HG02763 (cell line): ENCODE data around the gene MRPL41.
"Not testable (repeated sequence)": the region's sequence is repeated elsewhere in the genome, so short reads cannot be mapped to it uniquely, and the experiment has no call there.

ENCODE experiments used
- ATAC-seq: cut with Tn5 transposase; IDR thresholded peaks from one replicate; pipeline ENCODE4 v1.9.1; 2021; ENCODE audit warnings: mild to moderate bottlenecking, moderate library complexity; ENCODE audit not compliant: unreplicated experiment

Gene MRPL41

GRCh38 chr9:137581361-137582285, 29.9 kb downstream of the MRPL41 start:
- ATAC-seq: no peak

- ATAC-seq: no peak
Observed at GRCh38 chr9:137582286-137582860, 30.7 kb downstream of the MRPL41 start.

- no peak for ATAC-seq
Observed at GRCh38 chr9:137583347-137583746, 31.7 kb downstream of the MRPL41 start.

- ATAC-seq: no peak
Observed at GRCh38 chr9:137583957-137584356, 32.3 kb downstream of the MRPL41 start.

- ATAC-seq: no peak
Observed at GRCh38 chr9:137586854-137587253, 35.2 kb downstream of the MRPL41 start.

GRCh38 chr9:137588311-137588710, 36.6 kb downstream of the MRPL41 start:
- ATAC-seq: no peak

- no peak for ATAC-seq
Observed at GRCh38 chr9:137588891-137589290, 37.2 kb downstream of the MRPL41 start.

GRCh38 chr9:137589441-137590122, 37.9 kb downstream of the MRPL41 start:
- ATAC-seq: peak; percentile 20

- no peak for ATAC-seq
Observed at GRCh38 chr9:137590123-137590468, 38.4 kb downstream of the MRPL41 start.

- peak; percentile 89 for ATAC-seq
Observed at GRCh38 chr9:137590469-137591383, 39.0 kb downstream of the MRPL41 start, which contains the start of gene ZMYND19. ZMYND19 (minus strand) TSS chr9:137590512; CDS start chr9:137590263, 249 bp downstream.

GRCh38 chr9:137592767-137593166, 41.1 kb downstream of the MRPL41 start:
- ATAC-seq: no peak

GRCh38 chr9:137593176-137593575, 41.5 kb downstream of the MRPL41 start:
- ATAC-seq: no peak

- not testable (repeated sequence) for ATAC-seq
Observed at GRCh38 chr9:137596577-137596976, 44.9 kb downstream of the MRPL41 start.

- no peak for ATAC-seq
Observed at GRCh38 chr9:137598943-137599342, 47.3 kb downstream of the MRPL41 start.
